ENCODE results near the gene SEMA6D.

The SEMA6D gene

DNA sequence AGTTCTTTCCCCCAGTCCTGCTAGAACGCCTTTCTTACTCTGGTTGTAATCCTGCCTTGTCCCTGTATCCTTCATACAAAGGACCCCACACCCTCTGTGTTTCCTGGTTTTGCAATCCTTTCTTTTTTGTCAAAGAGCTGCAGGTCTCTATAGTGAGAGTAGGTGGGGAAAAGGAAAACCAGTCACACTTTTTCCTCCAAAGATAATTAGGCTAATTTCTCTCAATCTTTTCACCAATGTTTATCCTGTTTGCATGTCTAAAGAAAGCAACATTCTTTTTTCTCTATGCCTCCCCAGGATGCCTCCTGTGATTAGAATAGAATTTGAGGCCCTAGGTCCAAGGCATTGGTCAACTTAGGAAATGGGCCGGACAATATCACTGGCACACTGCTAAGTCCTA lies 25.4 kb downstream of the SEMA6D start:
- TF ChIP-seq POLR2A (IDR thresholded peaks at IDR 0.05; ENCODE audit: low read length) = no peak
- no peak for TF ChIP-seq GATA1 (IDR thresholded peaks at IDR 0.05; ENCODE audit: low read depth, low read length)
- no peak for DNase-seq

DNA sequence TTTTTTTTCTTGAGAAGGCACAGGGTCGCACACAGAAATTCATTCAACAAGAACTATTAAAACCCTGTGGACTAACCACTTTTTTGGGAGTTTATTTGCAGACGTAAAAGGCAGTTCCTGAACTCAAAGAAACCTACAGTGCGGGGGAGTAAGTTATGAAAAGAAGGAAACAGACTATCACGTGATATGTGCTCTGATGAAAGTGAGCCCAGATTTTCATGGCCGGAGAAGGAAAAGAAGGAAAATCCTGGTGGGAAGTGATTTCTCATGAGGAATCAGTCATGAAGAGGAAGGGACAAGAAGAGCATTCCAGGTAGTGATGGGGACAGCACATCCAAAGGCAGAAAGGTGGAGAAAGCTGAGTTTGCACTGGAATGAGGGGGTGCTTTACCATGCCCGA lies 26.1 kb downstream of the SEMA6D start:
- no peak for DNase-seq
- TF ChIP-seq GATA1 (IDR thresholded peaks at IDR 0.05; ENCODE audit: low read depth, low read length) = no peak
- TF ChIP-seq POLR2A (IDR thresholded peaks at IDR 0.05; ENCODE audit: low read length) = no peak

DNA sequence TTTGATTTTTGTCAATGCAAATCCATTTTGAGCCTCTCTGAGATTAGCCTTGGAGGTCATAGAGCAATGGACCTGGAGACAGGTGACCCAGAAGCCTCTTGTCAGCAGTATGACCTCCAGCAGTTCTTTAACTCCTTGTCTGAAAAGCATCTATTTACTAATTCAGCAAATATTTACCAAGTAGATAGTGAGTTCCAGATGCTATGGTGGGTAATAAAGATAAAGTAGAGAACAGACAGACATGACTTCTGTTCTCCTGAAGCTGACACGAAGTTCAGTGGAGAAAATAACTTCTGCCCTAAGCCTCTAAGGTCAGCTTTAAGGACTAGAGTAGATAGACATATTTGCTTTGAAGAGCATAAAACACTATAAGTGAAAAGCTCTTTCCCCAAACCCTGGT lies 26.6 kb downstream of the SEMA6D start:
- DNase-seq = no peak
- TF ChIP-seq POLR2A (IDR thresholded peaks at IDR 0.05; ENCODE audit: low read length) (no peak), GATA1 (IDR thresholded peaks at IDR 0.05; ENCODE audit: low read depth, low read length) (no peak)

DNA sequence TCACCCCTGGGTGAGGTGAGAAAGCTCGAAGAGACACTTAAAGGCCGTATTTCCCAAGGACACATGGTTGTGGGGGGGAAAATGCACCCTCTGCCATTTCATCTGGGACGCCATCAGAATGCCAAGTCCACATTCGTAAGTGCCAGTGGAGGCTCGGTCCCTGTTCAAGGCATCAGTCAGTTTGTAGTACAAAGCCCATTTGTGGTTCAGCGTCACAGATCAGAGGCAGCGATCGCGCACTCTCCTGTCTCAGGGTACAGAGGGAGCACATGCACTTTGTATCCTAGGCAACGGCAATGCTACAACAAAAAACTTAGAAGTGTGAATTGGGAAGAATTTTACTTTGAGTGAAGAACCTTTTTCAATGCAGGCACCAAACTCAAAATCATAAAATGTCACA lies 27.2 kb downstream of the SEMA6D start:
- no peak for DNase-seq
- TF ChIP-seq GATA1 (IDR thresholded peaks at IDR 0.05; ENCODE audit: low read depth, low read length) = no peak
- TF ChIP-seq POLR2A (IDR thresholded peaks at IDR 0.05; ENCODE audit: low read length) = no peak

DNA sequence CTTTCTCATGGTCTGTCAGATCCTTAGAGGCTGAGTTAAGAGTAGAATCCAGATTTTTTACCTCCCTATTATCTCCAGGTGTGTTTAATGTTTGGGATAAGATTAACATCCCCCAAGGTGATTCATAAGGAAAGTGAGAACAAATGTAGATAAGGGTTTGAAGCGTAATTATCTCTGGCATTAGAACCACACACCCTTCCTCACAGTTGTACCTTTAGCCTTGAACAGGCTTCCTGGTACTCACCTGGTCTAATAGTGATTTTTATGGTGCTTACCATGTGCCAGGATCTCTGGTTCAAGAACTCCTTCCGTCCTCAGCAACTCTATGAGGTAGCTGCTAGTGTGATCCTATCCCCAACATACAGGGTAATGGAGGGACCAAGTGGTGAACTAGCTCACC lies 27.7 kb downstream of the SEMA6D start:
- no peak for DNase-seq
- TF ChIP-seq GATA1 (IDR thresholded peaks at IDR 0.05; ENCODE audit: low read depth, low read length) = no peak
- no peak for TF ChIP-seq POLR2A (IDR thresholded peaks at IDR 0.05; ENCODE audit: low read length)

DNA sequence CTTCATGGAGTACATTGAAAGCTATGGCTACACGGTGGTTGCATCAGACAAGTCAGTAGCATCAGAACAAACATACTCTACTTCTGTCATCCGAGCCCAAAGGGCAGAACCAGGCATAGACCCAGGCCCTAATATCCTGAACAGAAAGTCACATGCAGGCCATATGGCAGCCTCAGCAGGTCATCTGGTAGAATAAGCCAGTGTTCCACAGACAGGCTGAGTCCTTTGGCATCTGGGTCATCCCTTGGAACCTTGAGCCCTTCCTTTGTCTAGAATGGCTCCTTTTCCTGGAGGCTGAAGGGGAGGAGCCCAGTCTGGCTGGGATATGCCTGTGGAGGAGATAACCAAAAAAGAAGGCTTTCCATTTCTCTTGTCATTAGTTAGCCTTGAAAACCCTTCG lies 29.2 kb downstream of the SEMA6D start:
- no peak for TF ChIP-seq POLR2A (IDR thresholded peaks at IDR 0.05; ENCODE audit: low read length)
- no peak for TF ChIP-seq GATA1 (IDR thresholded peaks at IDR 0.05; ENCODE audit: low read depth, low read length)
- no peak for DNase-seq

DNA sequence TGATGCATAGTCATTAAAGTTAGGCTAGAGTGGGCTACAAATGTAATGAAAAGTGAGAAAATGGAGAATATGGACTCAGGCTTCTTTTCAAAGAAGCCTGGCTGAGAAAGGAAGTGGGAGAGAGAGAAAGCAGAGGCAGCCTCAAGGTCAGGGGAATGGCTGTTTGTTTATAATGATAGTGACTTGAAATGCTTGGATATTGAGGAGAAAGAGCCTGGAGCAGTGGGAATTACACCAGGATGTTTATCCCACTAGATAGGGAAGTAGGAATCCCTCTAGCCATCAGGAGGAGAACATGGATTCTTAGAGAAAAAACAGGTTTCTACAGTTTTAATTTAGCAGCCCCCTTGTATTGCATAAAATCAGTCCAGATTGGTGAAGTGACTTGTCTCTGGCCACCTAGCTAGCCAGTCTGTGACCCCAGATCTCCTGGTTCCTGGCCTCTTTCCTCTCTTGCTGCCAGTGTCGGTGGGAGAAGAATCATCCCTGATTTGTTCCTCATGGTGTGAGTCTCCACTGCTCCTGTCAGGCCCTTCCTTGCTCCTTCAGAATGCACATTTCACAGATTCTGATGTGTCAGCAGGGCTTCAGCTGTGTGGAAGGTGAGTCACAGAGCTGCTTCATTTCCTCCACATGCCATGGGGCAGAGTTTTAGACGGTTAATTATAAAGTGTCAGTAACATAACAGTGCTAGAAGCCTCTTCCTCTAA lies 32.9 kb downstream of the SEMA6D start:
- no peak for DNase-seq

DNA sequence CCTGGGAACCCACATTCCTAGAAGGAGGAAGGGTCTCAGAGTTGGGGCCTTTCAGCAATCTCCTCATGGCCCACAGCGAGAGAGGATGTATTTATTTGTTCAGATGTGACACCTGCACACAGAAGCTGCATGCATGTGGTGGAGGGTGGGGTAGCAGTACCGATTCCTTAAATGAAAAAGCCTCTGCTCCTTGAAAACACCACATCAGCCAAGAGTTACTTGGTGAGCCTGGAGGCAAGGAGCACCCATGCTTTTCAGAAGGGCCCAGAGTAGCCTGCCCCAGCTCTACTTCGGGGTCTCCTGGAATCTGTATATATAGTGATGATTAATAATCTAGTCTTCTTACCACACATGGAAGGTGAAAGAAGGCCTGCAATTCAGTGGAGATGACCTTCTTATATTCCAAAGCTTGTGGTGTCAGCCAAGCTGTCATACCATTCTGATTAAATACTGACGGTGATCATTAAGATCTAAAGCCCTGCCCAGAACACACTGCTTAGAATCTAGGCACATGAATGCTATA lies 33.5 kb downstream of the SEMA6D start:
- TF ChIP-seq GATA1 (IDR thresholded peaks at IDR 0.05; ENCODE audit: low read depth, low read length) (no peak), POLR2A (IDR thresholded peaks at IDR 0.05; ENCODE audit: low read length) (no peak)
- no peak for DNase-seq

More for the DNA sequence above, 32.9 kb downstream of the SEMA6D start:
- TF ChIP-seq GATA1 (IDR thresholded peaks at IDR 0.05; ENCODE audit: low read depth, low read length) = no peak
- TF ChIP-seq POLR2A (IDR thresholded peaks at IDR 0.05; ENCODE audit: low read length) = no peak

DNA sequence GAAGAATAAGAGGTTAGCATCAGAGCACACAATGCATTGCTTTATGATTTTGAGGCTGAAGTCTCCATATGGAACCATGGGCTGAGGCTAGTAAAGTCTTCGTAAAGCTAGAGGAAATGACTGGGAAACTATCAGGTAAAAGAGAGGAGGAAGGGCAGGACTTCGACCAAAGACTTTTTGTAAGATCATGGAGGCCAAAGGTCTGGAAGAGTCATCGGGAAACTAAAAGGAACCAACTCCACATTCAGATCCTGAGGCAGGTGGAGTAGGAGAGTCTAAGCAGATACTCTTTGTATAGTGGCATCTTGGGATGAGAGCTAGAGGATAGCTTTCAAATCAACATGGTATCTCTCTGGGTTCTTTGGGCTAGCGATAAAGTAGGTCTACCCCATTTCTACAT lies 36.3 kb downstream of the SEMA6D start:
- no peak for TF ChIP-seq GATA1 (IDR thresholded peaks at IDR 0.05; ENCODE audit: low read depth, low read length)
- no peak for TF ChIP-seq POLR2A (IDR thresholded peaks at IDR 0.05; ENCODE audit: low read length)
- no peak for DNase-seq

DNA sequence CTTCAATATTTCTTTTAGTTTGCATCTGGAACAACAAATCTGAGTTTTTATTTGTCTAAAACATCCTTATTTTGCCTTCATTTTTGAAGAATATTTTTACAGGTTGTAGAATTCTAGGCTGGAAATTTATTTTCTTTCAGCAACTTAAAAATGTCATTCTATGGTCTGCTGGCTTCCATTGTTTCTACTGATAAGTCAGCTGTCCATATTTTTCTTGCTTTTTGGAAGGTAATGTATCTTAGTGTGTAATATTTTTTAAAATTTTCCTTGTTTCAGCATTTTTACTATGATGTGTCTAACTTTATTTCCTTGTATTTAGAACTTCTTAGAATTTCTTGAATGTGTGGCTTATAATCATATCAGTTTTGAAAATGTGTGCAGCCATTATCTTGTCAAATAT lies 37.0 kb downstream of the SEMA6D start:
- no peak for DNase-seq
- TF ChIP-seq POLR2A (IDR thresholded peaks at IDR 0.05; ENCODE audit: low read length) (no peak), GATA1 (IDR thresholded peaks at IDR 0.05; ENCODE audit: low read depth, low read length) (no peak)

DNA sequence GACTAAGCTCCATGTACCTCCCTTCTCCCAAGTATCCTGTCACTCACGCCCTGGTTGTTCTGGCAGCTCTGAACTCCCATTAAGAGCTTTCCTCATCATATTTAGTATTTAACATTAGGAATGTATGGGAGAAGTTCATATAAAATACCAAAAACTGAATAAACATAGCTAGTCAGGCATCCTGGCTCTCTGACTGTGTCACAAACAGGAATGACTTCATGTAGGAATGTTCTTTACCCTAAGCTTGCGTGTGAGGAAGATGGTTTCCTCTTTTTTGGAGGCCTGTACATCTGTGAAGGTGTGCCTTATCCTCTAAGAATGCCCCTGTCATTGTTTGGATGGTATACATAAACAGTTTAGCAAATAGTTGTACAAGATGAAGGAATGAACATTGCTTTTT lies 38.6 kb downstream of the SEMA6D start:
- no peak for DNase-seq
- TF ChIP-seq GATA1 (IDR thresholded peaks at IDR 0.05; ENCODE audit: low read depth, low read length) (no peak), POLR2A (IDR thresholded peaks at IDR 0.05; ENCODE audit: low read length) (no peak)

DNA sequence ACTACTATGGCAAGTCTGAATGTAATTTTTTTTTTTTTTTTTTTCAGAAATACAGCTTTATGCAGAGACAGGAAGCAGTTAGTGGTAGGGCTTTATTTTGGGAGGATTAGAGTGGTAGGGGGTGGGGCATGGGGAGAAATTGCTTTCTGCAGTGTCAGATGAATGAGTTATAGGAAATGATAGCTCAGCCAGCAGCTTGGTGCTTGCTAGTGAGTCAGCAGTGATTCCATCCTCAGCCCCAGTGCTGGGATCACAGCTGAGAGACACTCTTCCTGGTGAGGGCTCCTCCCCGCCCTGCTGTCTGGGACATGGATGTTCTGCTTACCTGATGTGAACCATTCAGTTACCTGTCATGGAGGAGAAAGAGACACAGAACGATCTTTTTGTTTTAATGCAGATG lies 39.6 kb downstream of the SEMA6D start:
- no peak for TF ChIP-seq POLR2A (IDR thresholded peaks at IDR 0.05; ENCODE audit: low read length)
- no peak for TF ChIP-seq GATA1 (IDR thresholded peaks at IDR 0.05; ENCODE audit: low read depth, low read length)
- no peak for DNase-seq

DNA sequence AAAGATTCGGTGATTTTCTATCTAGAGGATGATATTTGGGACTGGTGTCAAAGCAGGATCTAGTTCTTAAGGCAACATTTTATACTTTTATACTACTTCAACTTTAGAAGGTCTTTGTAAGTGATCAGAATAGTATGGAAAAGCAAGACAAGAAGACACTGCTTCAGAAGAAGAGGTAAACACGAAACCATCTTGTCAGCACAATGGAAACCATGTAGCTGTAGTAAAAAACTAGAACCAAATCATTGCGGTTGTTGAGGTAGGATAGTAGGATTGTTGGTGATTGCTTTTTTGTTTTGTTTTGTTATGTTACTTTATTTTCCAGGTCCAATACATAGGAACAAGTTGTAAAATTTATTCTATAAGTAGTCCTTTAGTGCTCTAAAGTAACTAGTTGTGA lies 40.0 kb downstream of the SEMA6D start:
- TF ChIP-seq POLR2A (IDR thresholded peaks at IDR 0.05; ENCODE audit: low read length) = no peak
- no peak for DNase-seq

DNA sequence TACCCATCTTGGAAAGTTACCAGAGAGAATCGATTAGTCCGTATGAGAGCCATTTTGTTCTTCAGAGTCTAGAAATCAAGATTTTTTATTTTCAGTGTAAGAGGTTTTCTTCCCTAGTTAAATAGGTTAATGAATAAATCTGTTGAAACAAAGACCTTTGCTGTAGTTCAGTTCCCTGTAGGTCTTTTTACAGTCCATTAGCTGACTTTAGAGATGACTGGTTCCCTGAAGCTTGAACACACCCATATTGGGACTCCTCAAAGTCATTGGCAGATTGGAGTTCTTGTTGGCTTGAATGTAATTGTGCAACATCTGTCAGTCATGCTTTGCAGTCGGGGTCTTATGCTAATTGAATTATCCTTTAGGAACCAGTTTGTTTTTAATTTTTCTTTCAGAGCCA lies 45.3 kb downstream of the SEMA6D start:
- TF ChIP-seq GATA1 (IDR thresholded peaks at IDR 0.05; ENCODE audit: low read depth, low read length) = no peak
- TF ChIP-seq POLR2A (IDR thresholded peaks at IDR 0.05; ENCODE audit: low read length) = no peak
- DNase-seq = no peak

DNA sequence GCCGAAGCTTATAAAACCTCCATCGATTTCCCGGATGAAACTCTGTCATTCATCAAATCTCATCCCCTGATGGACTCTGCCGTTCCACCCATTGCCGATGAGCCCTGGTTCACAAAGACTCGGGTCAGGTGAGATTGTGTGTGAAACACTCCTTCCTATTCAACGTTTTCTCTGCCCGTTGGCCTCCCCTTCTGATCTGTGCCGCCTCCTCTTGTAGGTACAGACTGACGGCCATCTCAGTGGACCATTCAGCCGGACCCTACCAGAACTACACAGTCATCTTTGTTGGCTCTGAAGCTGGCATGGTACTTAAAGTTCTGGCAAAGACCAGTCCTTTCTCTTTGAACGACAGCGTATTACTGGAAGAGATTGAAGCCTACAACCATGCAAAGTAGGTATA lies 47.4 kb downstream of the SEMA6D start:
- TF ChIP-seq GATA1 (IDR thresholded peaks at IDR 0.05; ENCODE audit: low read depth, low read length) (no peak), POLR2A (IDR thresholded peaks at IDR 0.05; ENCODE audit: low read length) (no peak)
- no peak for DNase-seq
